HFF-Myc (cell line): ENCODE measurements around the gene PARD3.

Experiments
- DNase-seq: peaks from one replicate; pipeline ENCODE4 v3.0.0-alpha.2; 2011; ENCODE audit warnings: low read depth; ENCODE audit errors: extremely low read depth
- H3K4me3 ChIP-seq: replicated peaks from 2 replicates; pipeline ENCODE4 v1.5.1; 2011; ENCODE audit warnings: low read depth, mild to moderate bottlenecking, control low read depth, low read length
- TF ChIP-seq, protein P1 (sequence below): IDR thresholded peaks from 2 replicates; pipeline ENCODE4 v1.5.1; 2012; ENCODE audit warnings: mild to moderate bottlenecking, low read depth, low read length, control low read depth; ENCODE audit errors: missing control alignments

Gene PARD3

GRCh38 chr10:34548466-34548865 lies 266.6 kb downstream of the PARD3 start:
- TF ChIP-seq, protein P1, sequence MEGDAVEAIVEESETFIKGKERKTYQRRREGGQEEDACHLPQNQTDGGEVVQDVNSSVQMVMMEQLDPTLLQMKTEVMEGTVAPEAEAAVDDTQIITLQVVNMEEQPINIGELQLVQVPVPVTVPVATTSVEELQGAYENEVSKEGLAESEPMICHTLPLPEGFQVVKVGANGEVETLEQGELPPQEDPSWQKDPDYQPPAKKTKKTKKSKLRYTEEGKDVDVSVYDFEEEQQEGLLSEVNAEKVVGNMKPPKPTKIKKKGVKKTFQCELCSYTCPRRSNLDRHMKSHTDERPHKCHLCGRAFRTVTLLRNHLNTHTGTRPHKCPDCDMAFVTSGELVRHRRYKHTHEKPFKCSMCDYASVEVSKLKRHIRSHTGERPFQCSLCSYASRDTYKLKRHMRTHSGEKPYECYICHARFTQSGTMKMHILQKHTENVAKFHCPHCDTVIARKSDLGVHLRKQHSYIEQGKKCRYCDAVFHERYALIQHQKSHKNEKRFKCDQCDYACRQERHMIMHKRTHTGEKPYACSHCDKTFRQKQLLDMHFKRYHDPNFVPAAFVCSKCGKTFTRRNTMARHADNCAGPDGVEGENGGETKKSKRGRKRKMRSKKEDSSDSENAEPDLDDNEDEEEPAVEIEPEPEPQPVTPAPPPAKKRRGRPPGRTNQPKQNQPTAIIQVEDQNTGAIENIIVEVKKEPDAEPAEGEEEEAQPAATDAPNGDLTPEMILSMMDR = no peak
- H3K4me3 ChIP-seq = no peak overlapping the region
- no peak for DNase-seq

DNA sequence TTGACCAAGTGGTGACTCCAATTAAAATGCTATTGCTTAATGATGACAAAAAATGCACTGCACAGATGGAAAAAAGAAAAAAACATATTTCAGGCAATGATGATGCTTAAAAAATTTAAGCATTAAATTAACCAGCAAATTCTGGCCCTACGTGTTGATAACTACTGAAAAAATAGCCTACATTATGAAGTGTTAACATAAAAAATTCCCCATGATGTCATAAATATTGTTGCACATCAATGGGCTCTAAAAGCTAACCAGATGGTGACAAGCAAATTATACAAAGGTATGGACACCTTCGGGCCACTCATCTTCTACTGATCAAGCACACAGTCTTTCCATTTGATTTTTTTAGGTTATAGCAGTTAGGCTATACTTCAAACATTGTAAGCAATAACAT lies 267.4 kb downstream of the PARD3 start:
- DNase-seq = no peak
- no peak overlapping the region for H3K4me3 ChIP-seq
- TF ChIP-seq, protein P1 = no peak

DNA sequence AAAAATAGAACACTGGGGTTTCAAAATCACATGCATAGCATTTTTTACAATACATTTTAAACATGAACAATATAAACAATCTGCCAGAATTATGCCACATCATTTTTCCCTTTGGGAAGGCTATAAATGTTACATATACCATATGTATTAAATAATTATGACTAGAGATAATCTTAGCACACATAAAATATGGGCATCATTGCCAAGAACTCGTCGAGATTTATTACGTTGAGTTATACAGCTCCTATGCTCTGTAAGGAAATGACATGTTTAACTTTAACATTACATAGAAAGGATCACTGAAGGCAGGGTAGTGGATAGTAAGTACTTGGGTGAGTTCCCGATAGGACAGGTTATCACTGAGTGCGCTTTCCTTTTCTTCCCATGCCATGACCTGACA lies 267.8 kb downstream of the PARD3 start:
- TF ChIP-seq, protein P1 = no peak
- no peak for DNase-seq
- no peak overlapping the region for H3K4me3 ChIP-seq

- TF ChIP-seq, protein P1 = no peak
- no peak overlapping the region for H3K4me3 ChIP-seq
- no peak for DNase-seq
These were observed 270.7 kb downstream of the PARD3 start for GRCh38 chr10:34544400-34544799.

DNA sequence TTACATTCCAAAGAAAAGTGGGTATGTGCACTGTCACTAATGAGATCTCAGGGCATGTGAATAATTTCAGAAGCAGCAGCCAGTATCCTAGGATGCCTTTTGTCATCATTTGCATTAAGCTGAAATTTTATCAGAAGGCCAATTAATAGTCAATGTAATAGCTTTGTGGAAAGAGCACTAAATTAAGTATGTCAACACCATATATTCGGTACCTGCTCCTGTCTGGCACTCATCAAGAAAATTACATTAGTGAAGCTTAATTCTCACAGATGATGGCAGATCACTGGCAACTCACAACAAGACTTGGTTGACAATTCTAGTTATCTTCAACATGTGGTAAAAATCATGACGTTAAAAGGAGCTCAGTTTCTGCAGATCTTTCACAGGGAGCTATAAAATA lies 271.4 kb downstream of the PARD3 start:
- TF ChIP-seq, protein P1 = no peak
- no peak for DNase-seq
- no peak overlapping the region for H3K4me3 ChIP-seq

GRCh38 chr10:34540492-34540891 lies 274.6 kb downstream of the PARD3 start:
- H3K4me3 ChIP-seq = no peak overlapping the region
- TF ChIP-seq, protein P1 = no peak
- DNase-seq = no peak
